ENCODE measurements around the gene CSMD2. TPM values are rescaled to one million over a fixed set of nuclear protein-coding genes. Genes with fewer than 3 reads are reported as not detected.

The CSMD2 gene
- total RNA-seq, 4 donors from 2014 or later, result 0.16 to 1.00 (median 0.27) TPM; not detected in 1

DNA sequence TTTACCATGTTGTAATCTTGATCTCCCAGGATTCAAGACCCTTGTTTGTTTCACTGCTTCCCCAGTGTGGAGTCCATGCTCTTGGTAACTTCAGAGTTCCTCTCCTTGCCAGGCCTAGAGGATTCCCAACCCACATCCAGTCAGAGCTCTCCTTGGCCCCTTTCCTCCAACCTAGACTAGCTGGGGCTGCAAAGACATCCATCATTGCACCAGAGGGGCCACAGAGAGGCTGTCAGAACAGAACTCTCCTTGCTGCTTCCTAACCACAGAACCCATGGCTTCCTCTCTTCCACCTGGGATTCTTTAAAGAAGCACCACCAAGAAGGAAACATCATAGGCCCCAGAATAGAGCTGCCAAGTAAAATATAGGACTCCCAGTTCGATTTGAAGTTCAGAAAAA is 220.2 kb downstream of the CSMD2 start:
- Histone ChIP-seq H3K4me3 (no peak overlapping the region), H3K4me1 (no peaks in the 10 kb centered on the region), H3K27me3 (no peaks in the 10 kb centered on the region), H3K9me3 (no peaks in the 10 kb centered on the region), H3K36me3 (no peaks in the 10 kb centered on the region), H3K27ac (no peak overlapping the region)
- DNase-seq, result no peak
- 41 to 60% methylated on average over 1 of the region's 1 CpG for WGBS, 2 donors (ENCODE audit: low coverage in 1 of 2)
- in situ Hi-C loops (cut with MboI; ENCODE audit: low pct_ligation_motif_present in 1 of 4, low pct_unique_long_range_greater_than_20kb in 1 of 4, low sequenced_read_pairs in 3 of 4) (no loop called here), intact Hi-C loops (cut with DNase I; ENCODE audit: low total_unique reads) (no loop called here)
- TF ChIP-seq POLR2A (IDR thresholded peaks at IDR 0.05) (no peak), POLR2AphosphoS5 (IDR thresholded peaks at IDR 0.05) (no peak), EP300 (IDR thresholded peaks at IDR 0.05; ENCODE audit: low read depth) (no peak)
- TF ChIP-seq, protein P1, sequence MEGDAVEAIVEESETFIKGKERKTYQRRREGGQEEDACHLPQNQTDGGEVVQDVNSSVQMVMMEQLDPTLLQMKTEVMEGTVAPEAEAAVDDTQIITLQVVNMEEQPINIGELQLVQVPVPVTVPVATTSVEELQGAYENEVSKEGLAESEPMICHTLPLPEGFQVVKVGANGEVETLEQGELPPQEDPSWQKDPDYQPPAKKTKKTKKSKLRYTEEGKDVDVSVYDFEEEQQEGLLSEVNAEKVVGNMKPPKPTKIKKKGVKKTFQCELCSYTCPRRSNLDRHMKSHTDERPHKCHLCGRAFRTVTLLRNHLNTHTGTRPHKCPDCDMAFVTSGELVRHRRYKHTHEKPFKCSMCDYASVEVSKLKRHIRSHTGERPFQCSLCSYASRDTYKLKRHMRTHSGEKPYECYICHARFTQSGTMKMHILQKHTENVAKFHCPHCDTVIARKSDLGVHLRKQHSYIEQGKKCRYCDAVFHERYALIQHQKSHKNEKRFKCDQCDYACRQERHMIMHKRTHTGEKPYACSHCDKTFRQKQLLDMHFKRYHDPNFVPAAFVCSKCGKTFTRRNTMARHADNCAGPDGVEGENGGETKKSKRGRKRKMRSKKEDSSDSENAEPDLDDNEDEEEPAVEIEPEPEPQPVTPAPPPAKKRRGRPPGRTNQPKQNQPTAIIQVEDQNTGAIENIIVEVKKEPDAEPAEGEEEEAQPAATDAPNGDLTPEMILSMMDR (IDR thresholded peaks at IDR 0.05), result no peak

DNA sequence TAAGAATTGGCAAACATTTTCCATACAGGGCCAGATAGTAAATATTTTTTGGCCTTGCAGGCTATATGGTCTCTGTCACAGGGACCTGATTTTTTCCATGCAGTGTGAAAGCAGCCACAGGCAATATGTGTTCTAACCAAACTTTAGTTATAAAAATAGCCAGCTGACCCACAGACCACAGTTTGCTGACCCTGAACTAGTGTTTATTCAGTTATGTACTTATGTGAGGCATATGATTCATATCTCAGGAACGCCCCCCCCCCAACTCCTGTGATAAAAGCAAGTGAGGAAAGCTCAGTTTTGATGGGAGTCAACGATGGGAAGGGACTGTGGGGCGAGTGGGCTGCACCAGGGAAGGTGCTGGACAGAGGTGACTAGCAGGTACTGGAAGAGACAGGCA is 221.1 kb downstream of the CSMD2 start:
- intact Hi-C loops (cut with DNase I; ENCODE audit: low total_unique reads), result no loop called here
- Histone ChIP-seq H3K4me3 (no peak overlapping the region), H3K9me3 (no peaks in the 10 kb centered on the region), H3K36me3 (no peaks in the 10 kb centered on the region), H3K4me1 (no peaks in the 10 kb centered on the region), H3K27ac (no peak overlapping the region), H3K27me3 (no peaks in the 10 kb centered on the region)
- 54 to 64% methylated on average over 2 to 3 of the region's 3 CpGs for WGBS, 2 donors (ENCODE audit: low coverage in 1 of 2)
- DNase-seq, result no peak
- TF ChIP-seq POLR2A (IDR thresholded peaks at IDR 0.05) (no peak), EP300 (IDR thresholded peaks at IDR 0.05; ENCODE audit: low read depth) (no peak), POLR2AphosphoS5 (IDR thresholded peaks at IDR 0.05) (no peak)
- TF ChIP-seq, protein P1 (IDR thresholded peaks at IDR 0.05), result no peak
- in situ Hi-C loops (cut with MboI; ENCODE audit: low pct_ligation_motif_present in 1 of 4, low pct_unique_long_range_greater_than_20kb in 1 of 4, low sequenced_read_pairs in 3 of 4), result no loop called here

GRCh38 chr1:33932871-33933270 is 232.2 kb downstream of the CSMD2 start:
- Histone ChIP-seq H3K27ac (no peak overlapping the region), H3K27me3 (no peaks in the 10 kb centered on the region), H3K9me3 (no peaks in the 10 kb centered on the region), H3K36me3 (no peaks in the 10 kb centered on the region), H3K4me3 (no peak overlapping the region), H3K4me1 (no peaks in the 10 kb centered on the region)
- 73% methylated on average over 3 of the region's 3 CpGs; no CpG with 5 or more reads in 1 of the 2 donors for WGBS, 2 donors (ENCODE audit: low coverage in 1 of 2)
- DNase-seq, result no peak
- in situ Hi-C loops (cut with MboI; ENCODE audit: low pct_ligation_motif_present in 1 of 4, low pct_unique_long_range_greater_than_20kb in 1 of 4, low sequenced_read_pairs in 3 of 4), result no loop called here
- intact Hi-C loops (cut with DNase I; ENCODE audit: low total_unique reads), result no loop called here
- TF ChIP-seq POLR2AphosphoS5 (IDR thresholded peaks at IDR 0.05) (no peak), EP300 (IDR thresholded peaks at IDR 0.05; ENCODE audit: low read depth) (no peak), POLR2A (IDR thresholded peaks at IDR 0.05) (no peak)
- TF ChIP-seq, protein P1 (IDR thresholded peaks at IDR 0.05), result no peak

DNA sequence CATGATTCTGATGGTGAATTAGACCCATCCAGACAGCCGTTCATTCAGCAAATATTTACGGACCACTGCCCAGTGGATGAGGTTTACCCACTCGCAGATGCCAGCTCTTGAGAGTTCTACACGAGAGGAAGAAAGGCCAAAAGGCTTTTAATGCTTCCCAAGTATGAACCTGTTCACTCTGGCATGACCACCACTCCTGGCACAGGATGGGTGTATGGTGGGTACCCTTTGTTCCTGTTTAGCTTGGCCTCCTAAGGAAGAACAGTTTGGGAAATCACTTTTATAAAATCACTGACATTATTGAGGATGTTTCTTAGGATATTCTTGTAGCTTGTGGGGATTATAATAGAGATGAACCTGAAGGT is 233.9 kb downstream of the CSMD2 start:
- no peaks in the 10 kb centered on the region for H3K9me3 ChIP-seq
- WGBS, 2 donors (ENCODE audit: low coverage in 1 of 2), result 40 to 60% methylated on average over 1 to 4 of the region's 4 CpGs
- no peaks in the 10 kb centered on the region for H3K36me3 ChIP-seq
- TF ChIP-seq, protein P1 (IDR thresholded peaks at IDR 0.05), result no peak
- TF ChIP-seq POLR2AphosphoS5 (IDR thresholded peaks at IDR 0.05) (no peak), POLR2A (IDR thresholded peaks at IDR 0.05) (no peak), EP300 (IDR thresholded peaks at IDR 0.05; ENCODE audit: low read depth) (no peak)
- in situ Hi-C loops (cut with MboI; ENCODE audit: low pct_ligation_motif_present in 1 of 4, low pct_unique_long_range_greater_than_20kb in 1 of 4, low sequenced_read_pairs in 3 of 4), result no loop called here
- H3K27me3 ChIP-seq, result no peaks in the 10 kb centered on the region
- no peak overlapping the region for H3K27ac ChIP-seq
- no peaks in the 10 kb centered on the region for H3K4me1 ChIP-seq
- no peak overlapping the region for H3K4me3 ChIP-seq
- intact Hi-C loops (cut with DNase I; ENCODE audit: low total_unique reads), result no loop called here
- no peak for DNase-seq

All from transverse colon (tissue), 4 donors.